ENCODE measurements around the gene EFNB3. TPM values are rescaled to one million over a fixed set of nuclear protein-coding genes. Genes with fewer than 3 reads are reported as not detected.

EFNB3 gene
- total RNA-seq, 1 experiment from 2014 or later = 2.5 TPM

GRCh38 chr17:7716901-7717755 is 12.1 kb downstream of the EFNB3 start, which contains the start of gene DNAH2:
Gene DNAH2 (plus strand): TSS chr17:7717744. CDS start chr17:7719735, 1,991 bp downstream.
- DNase-seq (ENCODE audit: low read depth, low spot score) = peak; percentile 35
- intact Hi-C loops (cut with micrococcal nuclease; ENCODE audit: unreplicated experiment) (no loop called here), in situ Hi-C loops (cut with HindIII; ENCODE audit: low pct_unique_long_range_greater_than_20kb, low sequenced_read_pairs) (no loop called here)
- BruUV-seq (replicated peaks) = no TSS peak
- Histone ChIP-seq H3K27ac (ENCODE audit: low read length) (peak within 1 kb of the TSS; percentile 64), H3K27me3 (ENCODE audit: control insufficient read depth, insufficient read depth, low read length) (no peaks in the 10 kb centered on the region), H3K4me1 (ENCODE audit: control insufficient read depth, insufficient read depth, low read length) (peaks cover 5% of the 10 kb centered on the region), H3K9me3 (ENCODE audit: control insufficient read depth, insufficient read depth, low read depth, low read length) (no peaks in the 10 kb centered on the region), H3K36me3 (ENCODE audit: control insufficient read depth, insufficient read depth, low read length) (no peaks in the 10 kb centered on the region), H3K4me3 (ENCODE audit: low read depth in 2 of 2, low read length in 2 of 2) (peak within 1 kb of the TSS; percentile 55 to 64)
- CTCF ChIA-PET = interaction anchor here (0.8 to 0.9 kb wide), 2 partner anchors 12 to 64 kb away, joined by 3 to 6 read pairs; partner anchors contain the start of gene EFNB3
- peak; percentile 95 for ATAC-seq
- POLR2A ChIA-PET = no interaction called here
- TF ChIP-seq CTCF (IDR thresholded peaks at IDR 0.05) (peak; percentile 87), SIN3A (IDR thresholded peaks at IDR 0.05; ENCODE audit: borderline replicate concordance, insufficient read depth, low read depth, low read length) (0 out of 2 replicates have a peak, but pooled peaks have one; percentile 29), POLR2AphosphoS5 (IDR thresholded peaks at IDR 0.05; ENCODE audit: low read depth, low read length) (no peak)

GRCh38 chr17:7717756-7718350 is 12.9 kb downstream of the EFNB3 start:
- Histone ChIP-seq H3K4me1 (ENCODE audit: control insufficient read depth, insufficient read depth, low read length) (peaks cover 5% of the 10 kb centered on the region), H3K36me3 (ENCODE audit: control insufficient read depth, insufficient read depth, low read length) (no peaks in the 10 kb centered on the region), H3K27ac (ENCODE audit: low read length) (no peak overlapping the region), H3K4me3 (ENCODE audit: low read depth in 2 of 2, low read length in 2 of 2) (peak overlapping the region; percentile 55 to 64), H3K27me3 (ENCODE audit: control insufficient read depth, insufficient read depth, low read length) (no peaks in the 10 kb centered on the region), H3K9me3 (ENCODE audit: control insufficient read depth, insufficient read depth, low read depth, low read length) (no peaks in the 10 kb centered on the region)
- ATAC-seq (no peak), DNase-seq (ENCODE audit: low read depth, low spot score) (no peak)
- CTCF ChIA-PET = no interaction called here
- in situ Hi-C loops (cut with HindIII; ENCODE audit: low pct_unique_long_range_greater_than_20kb, low sequenced_read_pairs) (no loop called here), intact Hi-C loops (cut with micrococcal nuclease; ENCODE audit: unreplicated experiment) (no loop called here)
- POLR2A ChIA-PET = no interaction called here
- TF ChIP-seq SIN3A (IDR thresholded peaks at IDR 0.05; ENCODE audit: borderline replicate concordance, insufficient read depth, low read depth, low read length) = no peak
- TF ChIP-seq POLR2AphosphoS5 (IDR thresholded peaks at IDR 0.05; ENCODE audit: low read depth, low read length) = no peak
- no peak for TF ChIP-seq TCF7L2 (IDR thresholded peaks at IDR 0.05; ENCODE audit: low read depth, low read length)
- TF ChIP-seq CTCF (IDR thresholded peaks at IDR 0.05) = no peak
- TF ChIP-seq REST (IDR thresholded peaks at IDR 0.05; ENCODE audit: insufficient read depth in 1 of 2, low read depth in 2 of 2, low read length in 1 of 2) = no peak
- no TSS peak for BruUV-seq (replicated peaks)

All from Panc1 (cell line).